Suprapubic skin (tissue), 4 donors: Measurements from ENCODE around the gene SOHLH1. TPM values are rescaled to one million over a fixed set of nuclear protein-coding genes. Genes with fewer than 3 reads are reported as not detected.

Experiments
- DNase-seq, 2 donors: peaks; one replicate each; pipeline ENCODE4 v3.0.0-alpha.2; 2019; ENCODE audit warnings: low spot score in 2 of 2
- H3K27ac ChIP-seq: fragments of 200-600 bp; sonication (generic); one replicate; pipeline ENCODE4 v1.5.1; 2019
- H3K27me3 ChIP-seq: fragments of 200-600 bp; sonication (generic); one replicate; pipeline ENCODE4 v1.5.1; 2019
- H3K36me3 ChIP-seq: fragments of 200-600 bp; sonication (generic); one replicate; pipeline ENCODE4 v1.5.1; 2019
- H3K4me1 ChIP-seq: fragments of 200-600 bp; sonication (generic); one replicate; pipeline ENCODE4 v1.5.1; 2019
- H3K4me3 ChIP-seq: fragments of 200-600 bp; sonication (generic); one replicate; pipeline ENCODE4 v1.5.1; 2019; ENCODE audit warnings: mild to moderate bottlenecking
- H3K9me3 ChIP-seq: fragments of 200-600 bp; sonication (generic); one replicate; pipeline ENCODE4 v1.5.1; 2019
- EP300 ChIP-seq: sonication (generic); formaldehyde crosslinking; IDR thresholded peaks from one replicate; pipeline ENCODE4 v1.6.1; 2017; ENCODE audit warnings: antibody characterized with exemption
- POLR2A ChIP-seq, 2 donors: fragments of 450-650 bp; IDR thresholded peaks; one replicate each; pipeline ENCODE4 v1.6.1; 2017; ENCODE audit warnings: antibody characterized with exemption in 2 of 2, mild to moderate bottlenecking in 2 of 2, moderate library complexity in 2 of 2
- POLR2AphosphoS5 ChIP-seq, 3 donors: sonication (generic); formaldehyde crosslinking; IDR thresholded peaks; one replicate each; pipeline ENCODE4 v1.6.1; 2017; ENCODE audit warnings: antibody characterized with exemption in 3 of 3
- WGBS: methylation state at CpG from one replicate; pipeline ENCODE4 v1.1.5; 2018; 5-methylcytosine and 5-hydroxymethylcytosine counted together
- total RNA-seq, 4 donors: library from RNA; depleted of rRNA; stranded (reverse); fragments of >200 nt; gene quantifications; one replicate each; pipeline ENCODE4 v1.1.0, GENCODE V29; 2016
- TF ChIP-seq, protein P1 (sequence below), 2 donors: fragments of 200-600 bp in 1 of 2; fragments of 450-650 bp in 1 of 2; sonication (generic) in 1 of 2; IDR thresholded peaks; one replicate each; pipeline ENCODE4 v1.5.1; 2016 to 2019; ENCODE audit warnings: antibody characterized with exemption in 2 of 2, mild to moderate bottlenecking in 1 of 2, moderate library complexity in 1 of 2

The SOHLH1 gene
- total RNA-seq, 4 donors from 2014 or later, result not detected

GRCh38 chr9:135655317-135655716, 44.0 kb downstream of the SOHLH1 start:
- Histone ChIP-seq H3K36me3 (no peaks in the 10 kb centered on the region), H3K27ac (no peak overlapping the region), H3K27me3 (peaks cover 22% of the 10 kb centered on the region), H3K9me3 (no peaks in the 10 kb centered on the region), H3K4me3 (no peak overlapping the region), H3K4me1 (no peaks in the 10 kb centered on the region)
- no peak for DNase-seq
- TF ChIP-seq EP300, result no peak
- TF ChIP-seq POLR2AphosphoS5 (IDR thresholded peaks at IDR 0.05), result no peak
- TF ChIP-seq, protein P1, sequence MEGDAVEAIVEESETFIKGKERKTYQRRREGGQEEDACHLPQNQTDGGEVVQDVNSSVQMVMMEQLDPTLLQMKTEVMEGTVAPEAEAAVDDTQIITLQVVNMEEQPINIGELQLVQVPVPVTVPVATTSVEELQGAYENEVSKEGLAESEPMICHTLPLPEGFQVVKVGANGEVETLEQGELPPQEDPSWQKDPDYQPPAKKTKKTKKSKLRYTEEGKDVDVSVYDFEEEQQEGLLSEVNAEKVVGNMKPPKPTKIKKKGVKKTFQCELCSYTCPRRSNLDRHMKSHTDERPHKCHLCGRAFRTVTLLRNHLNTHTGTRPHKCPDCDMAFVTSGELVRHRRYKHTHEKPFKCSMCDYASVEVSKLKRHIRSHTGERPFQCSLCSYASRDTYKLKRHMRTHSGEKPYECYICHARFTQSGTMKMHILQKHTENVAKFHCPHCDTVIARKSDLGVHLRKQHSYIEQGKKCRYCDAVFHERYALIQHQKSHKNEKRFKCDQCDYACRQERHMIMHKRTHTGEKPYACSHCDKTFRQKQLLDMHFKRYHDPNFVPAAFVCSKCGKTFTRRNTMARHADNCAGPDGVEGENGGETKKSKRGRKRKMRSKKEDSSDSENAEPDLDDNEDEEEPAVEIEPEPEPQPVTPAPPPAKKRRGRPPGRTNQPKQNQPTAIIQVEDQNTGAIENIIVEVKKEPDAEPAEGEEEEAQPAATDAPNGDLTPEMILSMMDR (IDR thresholded peaks at IDR 0.05), result no peak
- no peak for TF ChIP-seq POLR2A (IDR thresholded peaks at IDR 0.05)
- WGBS, result 91% methylated on average over 4 of the region's 8 CpGs

DNA sequence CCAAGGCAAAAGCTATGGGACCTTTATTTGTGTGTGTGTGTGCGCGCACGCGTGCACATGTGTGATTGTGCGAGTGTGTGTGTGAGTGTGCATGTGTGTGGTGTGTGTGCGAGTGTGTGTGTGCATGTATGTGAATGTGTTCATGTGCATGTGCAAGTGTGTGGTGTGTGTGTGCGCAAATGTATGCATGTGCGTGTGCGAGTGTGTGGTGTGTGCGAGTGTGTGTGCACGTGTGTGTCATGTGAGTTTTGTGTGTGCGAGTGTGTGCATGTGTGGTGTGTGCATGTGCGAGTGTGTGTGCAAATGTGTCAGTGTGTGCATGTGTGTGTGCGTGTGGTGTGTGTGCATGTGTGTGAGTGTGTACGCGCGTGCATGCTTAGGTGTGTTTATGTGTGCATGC, 48.9 kb downstream of the SOHLH1 start:
- H3K9me3 ChIP-seq, result peaks cover 25% of the 10 kb centered on the region
- no peak overlapping the region for H3K4me3 ChIP-seq
- DNase-seq, result no peak
- no peak overlapping the region for H3K27ac ChIP-seq
- peaks cover 12% of the 10 kb centered on the region for H3K27me3 ChIP-seq
- H3K4me1 ChIP-seq, result no peaks in the 10 kb centered on the region
- no peaks in the 10 kb centered on the region for H3K36me3 ChIP-seq
- 98% methylated on average over 17 of the region's 17 CpGs for WGBS
- TF ChIP-seq EP300 (no peak), POLR2AphosphoS5 (IDR thresholded peaks at IDR 0.05) (no peak), POLR2A (IDR thresholded peaks at IDR 0.05) (no peak)
- TF ChIP-seq, protein P1 (IDR thresholded peaks at IDR 0.05), result no peak

DNA sequence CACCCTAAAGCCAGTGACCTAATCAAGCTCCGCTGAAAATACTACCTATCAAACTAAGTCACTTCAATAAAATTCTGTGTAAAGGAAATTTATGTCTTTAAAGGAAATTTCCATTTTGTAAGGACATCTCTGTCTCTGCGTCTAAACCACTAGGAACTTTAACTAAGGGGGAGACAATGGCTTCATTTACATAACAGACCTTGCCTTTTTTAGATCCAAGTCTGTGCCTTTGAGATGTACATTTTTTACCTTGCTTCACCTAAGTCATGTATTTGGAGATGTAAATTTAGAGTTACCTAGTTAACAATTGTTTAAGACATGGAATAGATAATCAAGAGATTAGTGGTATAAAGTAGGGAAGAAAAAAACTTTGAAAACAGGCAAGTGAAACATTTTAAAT, 49.8 kb downstream of the SOHLH1 start:
- WGBS, result 72% methylated on average over 2 of the region's 2 CpGs
- Histone ChIP-seq H3K27me3 (peaks cover 7% of the 10 kb centered on the region), H3K4me3 (no peak overlapping the region), H3K4me1 (no peaks in the 10 kb centered on the region), H3K36me3 (no peaks in the 10 kb centered on the region), H3K9me3 (peaks cover 30% of the 10 kb centered on the region), H3K27ac (no peak overlapping the region)
- TF ChIP-seq EP300 (no peak), POLR2AphosphoS5 (IDR thresholded peaks at IDR 0.05) (no peak), POLR2A (IDR thresholded peaks at IDR 0.05) (no peak)
- TF ChIP-seq, protein P1 (IDR thresholded peaks at IDR 0.05), result no peak
- no peak for DNase-seq

- Histone ChIP-seq H3K9me3 (peaks cover 33% of the 10 kb centered on the region), H3K27ac (no peak overlapping the region), H3K36me3 (no peaks in the 10 kb centered on the region), H3K27me3 (no peaks in the 10 kb centered on the region), H3K4me3 (no peak overlapping the region), H3K4me1 (no peaks in the 10 kb centered on the region)
- DNase-seq, result no peak
- TF ChIP-seq POLR2A (IDR thresholded peaks at IDR 0.05), result no peak
- TF ChIP-seq POLR2AphosphoS5 (IDR thresholded peaks at IDR 0.05), result no peak
- no peak for TF ChIP-seq EP300
- TF ChIP-seq, protein P1 (IDR thresholded peaks at IDR 0.05), result no peak
- 81% methylated on average over 10 of the region's 10 CpGs for WGBS
Measured at GRCh38 chr9:135648494-135649410, 50.5 kb downstream of the SOHLH1 start.

- H3K4me1 ChIP-seq, result no peaks in the 10 kb centered on the region
- WGBS, result 89% methylated on average over 4 of the region's 4 CpGs
- H3K27me3 ChIP-seq, result no peaks in the 10 kb centered on the region
- no peak overlapping the region for H3K4me3 ChIP-seq
- no peaks in the 10 kb centered on the region for H3K36me3 ChIP-seq
- H3K9me3 ChIP-seq, result peaks cover 33% of the 10 kb centered on the region
- H3K27ac ChIP-seq, result no peak overlapping the region
- TF ChIP-seq, protein P1 (IDR thresholded peaks at IDR 0.05), result no peak
- TF ChIP-seq EP300 (no peak), POLR2AphosphoS5 (IDR thresholded peaks at IDR 0.05) (no peak), POLR2A (IDR thresholded peaks at IDR 0.05) (no peak)
- DNase-seq, result no peak
Measured at GRCh38 chr9:135647884-135648283, 51.4 kb downstream of the SOHLH1 start.
